GM12873 (cell line): ENCODE results near the gene TMEM135.
A peak's percentile ranks its signal among the peaks of the same experiment; 100 is the strongest.

Experiments
- TF ChIP-seq, protein P1 (sequence below): IDR thresholded peaks from 2 replicates; pipeline ENCODE4 v1.5.1; 2012; ENCODE audit warnings: low read depth, mild to moderate bottlenecking, moderate library complexity, low read length, control low read depth; ENCODE audit not compliant: insufficient read depth; ENCODE audit errors: missing control alignments

Gene TMEM135

DNA sequence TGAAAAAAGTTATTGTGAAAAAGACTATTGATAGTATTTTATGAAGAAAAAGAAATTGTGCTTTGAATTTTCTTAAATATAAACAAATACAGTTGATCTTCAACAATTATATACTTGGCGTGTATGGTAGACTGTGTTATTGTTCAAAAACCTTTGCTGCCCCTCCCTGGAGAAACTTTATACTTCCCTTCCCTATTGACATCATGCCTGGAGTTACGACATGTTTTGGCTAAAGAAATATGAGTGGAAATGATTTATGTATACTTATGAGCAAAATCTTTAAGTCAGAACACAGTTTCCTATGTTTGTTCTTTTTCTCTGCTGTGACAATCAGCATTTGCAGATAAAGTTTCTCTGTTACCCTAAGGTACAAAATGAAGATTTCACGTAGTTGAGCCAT is 243.8 kb downstream of the TMEM135 start:
- TF ChIP-seq, protein P1, sequence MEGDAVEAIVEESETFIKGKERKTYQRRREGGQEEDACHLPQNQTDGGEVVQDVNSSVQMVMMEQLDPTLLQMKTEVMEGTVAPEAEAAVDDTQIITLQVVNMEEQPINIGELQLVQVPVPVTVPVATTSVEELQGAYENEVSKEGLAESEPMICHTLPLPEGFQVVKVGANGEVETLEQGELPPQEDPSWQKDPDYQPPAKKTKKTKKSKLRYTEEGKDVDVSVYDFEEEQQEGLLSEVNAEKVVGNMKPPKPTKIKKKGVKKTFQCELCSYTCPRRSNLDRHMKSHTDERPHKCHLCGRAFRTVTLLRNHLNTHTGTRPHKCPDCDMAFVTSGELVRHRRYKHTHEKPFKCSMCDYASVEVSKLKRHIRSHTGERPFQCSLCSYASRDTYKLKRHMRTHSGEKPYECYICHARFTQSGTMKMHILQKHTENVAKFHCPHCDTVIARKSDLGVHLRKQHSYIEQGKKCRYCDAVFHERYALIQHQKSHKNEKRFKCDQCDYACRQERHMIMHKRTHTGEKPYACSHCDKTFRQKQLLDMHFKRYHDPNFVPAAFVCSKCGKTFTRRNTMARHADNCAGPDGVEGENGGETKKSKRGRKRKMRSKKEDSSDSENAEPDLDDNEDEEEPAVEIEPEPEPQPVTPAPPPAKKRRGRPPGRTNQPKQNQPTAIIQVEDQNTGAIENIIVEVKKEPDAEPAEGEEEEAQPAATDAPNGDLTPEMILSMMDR: no peak

DNA sequence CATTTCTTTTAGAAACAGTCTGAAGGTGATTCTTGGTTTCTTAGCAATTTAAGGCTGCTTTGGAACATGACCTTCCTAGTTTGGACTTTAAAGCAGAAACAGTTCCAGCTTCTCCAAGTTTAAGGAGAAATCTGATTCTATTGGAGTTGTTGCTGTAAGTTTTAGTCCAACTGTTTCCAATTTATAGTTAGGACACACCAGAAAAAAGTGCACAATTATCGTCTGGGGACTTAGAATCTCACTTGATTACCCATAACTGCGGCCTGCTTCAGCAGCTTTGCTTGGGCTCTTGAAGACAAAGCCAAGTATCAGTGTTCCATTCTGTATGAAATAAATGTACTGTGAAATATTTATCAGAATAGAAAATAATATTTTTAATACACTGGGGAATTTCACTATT is 246.6 kb downstream of the TMEM135 start:
- TF ChIP-seq, protein P1: no peak

DNA sequence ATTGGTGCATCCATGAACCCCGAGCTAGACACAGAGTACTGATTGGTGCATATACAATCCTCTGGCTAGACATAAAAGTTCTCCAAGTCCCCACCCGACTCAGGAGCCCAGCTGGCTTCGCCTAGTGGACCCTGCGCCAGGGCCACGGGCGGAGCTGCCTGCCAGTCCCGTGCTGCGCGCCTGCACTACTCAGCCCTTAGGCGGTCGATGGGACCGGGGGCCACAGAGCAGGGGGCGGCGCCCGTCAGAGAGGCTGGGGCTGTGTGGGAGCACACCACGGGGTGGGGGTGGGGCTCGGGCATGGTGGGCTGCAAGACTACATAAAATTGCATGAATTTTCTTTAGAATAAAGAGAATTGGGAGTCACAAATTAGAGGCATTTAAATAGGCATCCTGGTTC is 248.6 kb downstream of the TMEM135 start:
- TF ChIP-seq, protein P1: no peak

DNA sequence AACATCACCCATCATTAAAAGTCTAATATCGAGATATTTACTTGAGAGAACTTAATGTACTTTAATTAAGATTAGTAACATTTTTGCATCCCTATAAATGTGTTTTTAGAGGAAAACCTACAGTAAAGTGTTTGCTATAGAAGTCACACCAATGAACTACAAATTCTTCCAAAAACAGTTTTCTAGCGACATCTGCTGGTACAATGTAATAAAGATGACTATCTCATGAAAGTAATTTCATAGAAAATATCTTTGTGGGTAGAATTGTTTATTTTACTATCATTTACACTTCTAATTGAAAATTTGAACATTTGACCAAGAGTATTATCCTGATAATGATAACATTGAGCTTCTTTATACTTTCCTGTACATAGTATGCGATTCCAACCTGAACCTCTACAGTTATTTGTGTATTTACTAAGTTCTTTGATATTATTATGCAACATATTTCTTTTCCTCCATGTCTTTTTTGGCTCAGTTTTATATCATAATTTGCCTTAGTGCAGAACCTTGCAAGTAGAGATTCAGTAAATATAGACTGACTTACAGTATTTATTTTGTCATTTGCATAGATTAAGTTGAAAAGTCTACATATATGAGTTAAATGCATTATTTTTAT is 252.7 kb downstream of the TMEM135 start:
- TF ChIP-seq, protein P1: peak; percentile 44

DNA sequence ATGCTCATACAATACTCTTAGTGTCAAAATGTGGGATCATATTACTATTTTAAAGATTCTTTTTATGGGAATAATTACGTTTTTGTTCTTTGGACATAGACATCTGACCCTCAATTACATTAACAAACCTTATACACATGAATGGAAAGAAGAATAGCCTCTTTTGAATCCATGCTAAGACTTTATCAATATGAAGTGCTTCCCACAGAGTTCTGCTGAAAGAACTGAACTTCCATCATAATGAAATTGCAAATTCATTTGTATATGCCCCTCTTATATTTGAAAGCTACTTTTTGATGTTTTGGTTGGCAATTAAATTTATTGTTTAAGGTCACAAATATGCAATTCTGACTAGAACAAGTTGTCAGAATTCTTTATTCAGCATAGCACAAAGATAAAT is 254.9 kb downstream of the TMEM135 start:
- TF ChIP-seq, protein P1: no peak

DNA sequence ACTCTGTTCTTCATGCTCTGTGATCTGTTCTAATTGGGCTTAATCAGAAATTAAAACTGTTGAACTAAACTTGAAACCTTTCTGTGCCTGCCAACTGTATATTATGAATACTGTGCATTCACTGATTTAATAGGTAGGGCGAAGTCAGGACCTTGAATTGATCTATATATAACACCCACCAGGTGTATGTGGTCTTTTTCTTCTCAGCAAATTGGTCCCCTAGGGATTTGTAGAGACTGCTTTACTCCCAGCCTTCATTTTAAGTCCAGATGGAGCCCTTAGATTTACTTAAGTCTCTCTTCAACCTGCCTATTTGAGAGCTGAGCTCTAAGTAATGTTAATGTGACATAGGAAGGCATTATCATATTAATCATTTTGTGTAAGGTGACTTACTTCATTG is 257.5 kb downstream of the TMEM135 start:
- TF ChIP-seq, protein P1: no peak

DNA sequence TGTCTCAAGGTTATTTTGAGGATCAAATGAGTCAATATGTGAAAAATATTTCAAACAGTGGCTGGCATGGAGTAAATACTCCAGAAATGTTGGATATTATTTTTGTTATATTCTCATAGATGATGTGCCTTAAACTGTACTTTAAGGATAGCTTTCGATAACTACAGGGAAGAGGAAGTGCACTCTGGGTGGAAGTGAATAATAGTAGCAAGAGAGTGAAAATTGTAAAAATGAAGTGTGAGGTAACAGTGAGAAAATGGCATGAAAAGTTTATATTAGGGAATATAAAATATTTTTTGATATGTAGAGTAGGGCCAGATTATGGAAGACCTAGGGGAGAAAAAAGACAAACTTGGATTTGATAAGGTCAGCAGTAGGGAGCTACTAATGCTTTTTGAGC is 258.9 kb downstream of the TMEM135 start:
- TF ChIP-seq, protein P1: no peak
